ENCODE measurements around the gene CACNA1I.

The CACNA1I gene

GRCh38 chr22:39661842-39662685 lies 91.5 kb downstream of the CACNA1I start:
- Histone ChIP-seq H3K27ac (ENCODE audit: low read length) (no peak overlapping the region), H3K9me3 (ENCODE audit: control insufficient read depth in 2 of 2, low read length in 2 of 2) (peaks cover 0 to under 1% of the 10 kb centered on the region in 2 donors), H3K9ac (ENCODE audit: low read length in 2 of 2) (no peak overlapping the region), H3K36me3 (ENCODE audit: control insufficient read depth in 2 of 2, insufficient read depth in 2 of 2, low read length in 2 of 2) (no peaks in the 10 kb centered on the region), H3K4me3 (ENCODE audit: low read length in 2 of 2) (no peak overlapping the region), H3K4me1 (ENCODE audit: control insufficient read depth, insufficient read depth, low read length) (peaks cover 13% of the 10 kb centered on the region), H3K27me3 (ENCODE audit: control insufficient read depth in 1 of 2, insufficient read depth in 2 of 2, low read length in 2 of 2) (peaks cover 64 to 65% of the 10 kb centered on the region in 2 donors)

- Histone ChIP-seq H3K4me3 (ENCODE audit: low read length in 2 of 2) (no peak overlapping the region), H3K9ac (ENCODE audit: low read length in 2 of 2) (no peak overlapping the region), H3K27ac (ENCODE audit: low read length) (no peak overlapping the region), H3K27me3 (ENCODE audit: control insufficient read depth in 1 of 2, insufficient read depth in 2 of 2, low read length in 2 of 2) (peaks cover 58 to 59% of the 10 kb centered on the region in 2 donors), H3K9me3 (ENCODE audit: control insufficient read depth in 2 of 2, low read length in 2 of 2) (peaks cover 0 to 5% of the 10 kb centered on the region in 2 donors), H3K4me1 (ENCODE audit: control insufficient read depth, insufficient read depth, low read length) (peaks cover 13% of the 10 kb centered on the region), H3K36me3 (ENCODE audit: control insufficient read depth in 2 of 2, insufficient read depth in 2 of 2, low read length in 2 of 2) (no peaks in the 10 kb centered on the region)
Measured at GRCh38 chr22:39662686-39663052, 92.1 kb downstream of the CACNA1I start.

GRCh38 chr22:39663751-39664150 lies 93.2 kb downstream of the CACNA1I start:
- H3K27me3 ChIP-seq (ENCODE audit: control insufficient read depth in 1 of 2, insufficient read depth in 2 of 2, low read length in 2 of 2), result peaks cover 55 to 57% of the 10 kb centered on the region in 2 donors

GRCh38 chr22:39664485-39665200 lies 94.1 kb downstream of the CACNA1I start:
- Histone ChIP-seq H3K9me3 (ENCODE audit: control insufficient read depth in 2 of 2, low read length in 2 of 2) (peaks cover 0 to 15% of the 10 kb centered on the region in 2 donors), H3K9ac (ENCODE audit: low read length in 2 of 2) (no peak overlapping the region), H3K27me3 (ENCODE audit: control insufficient read depth in 1 of 2, insufficient read depth in 2 of 2, low read length in 2 of 2) (peaks cover 49 to 50% of the 10 kb centered on the region in 2 donors), H3K4me3 (ENCODE audit: low read length in 2 of 2) (no peak overlapping the region), H3K27ac (ENCODE audit: low read length) (no peak overlapping the region), H3K4me1 (ENCODE audit: control insufficient read depth, insufficient read depth, low read length) (peaks cover 13% of the 10 kb centered on the region), H3K36me3 (ENCODE audit: control insufficient read depth in 2 of 2, insufficient read depth in 2 of 2, low read length in 2 of 2) (no peaks in the 10 kb centered on the region)

More at GRCh38 chr22:39663751-39664150, 93.2 kb downstream of the CACNA1I start:
- Histone ChIP-seq H3K4me3 (ENCODE audit: low read length in 2 of 2) (no peak overlapping the region), H3K9ac (ENCODE audit: low read length in 2 of 2) (no peak overlapping the region), H3K9me3 (ENCODE audit: control insufficient read depth in 2 of 2, low read length in 2 of 2) (peaks cover 0 to 13% of the 10 kb centered on the region in 2 donors), H3K27ac (ENCODE audit: low read length) (no peak overlapping the region), H3K4me1 (ENCODE audit: control insufficient read depth, insufficient read depth, low read length) (peaks cover 13% of the 10 kb centered on the region), H3K36me3 (ENCODE audit: control insufficient read depth in 2 of 2, insufficient read depth in 2 of 2, low read length in 2 of 2) (no peaks in the 10 kb centered on the region)

- Histone ChIP-seq H3K27ac (ENCODE audit: low read length) (no peak overlapping the region), H3K27me3 (ENCODE audit: control insufficient read depth in 1 of 2, insufficient read depth in 2 of 2, low read length in 2 of 2) (peaks cover 44 to 45% of the 10 kb centered on the region in 2 donors), H3K9ac (ENCODE audit: low read length in 2 of 2) (no peak overlapping the region), H3K4me3 (ENCODE audit: low read length in 2 of 2) (no peak overlapping the region), H3K36me3 (ENCODE audit: control insufficient read depth in 2 of 2, insufficient read depth in 2 of 2, low read length in 2 of 2) (no peaks in the 10 kb centered on the region), H3K9me3 (ENCODE audit: control insufficient read depth in 2 of 2, low read length in 2 of 2) (peaks cover 0 to 20% of the 10 kb centered on the region in 2 donors), H3K4me1 (ENCODE audit: control insufficient read depth, insufficient read depth, low read length) (peaks cover 13% of the 10 kb centered on the region)
Measured at GRCh38 chr22:39665229-39665628, 94.7 kb downstream of the CACNA1I start.

GRCh38 chr22:39665661-39666431 lies 95.3 kb downstream of the CACNA1I start:
- no peak overlapping the region for H3K9ac ChIP-seq (ENCODE audit: low read length in 2 of 2)
- H3K27me3 ChIP-seq (ENCODE audit: control insufficient read depth in 1 of 2, insufficient read depth in 2 of 2, low read length in 2 of 2), result peaks cover 38 to 39% of the 10 kb centered on the region in 2 donors

GRCh38 chr22:39666495-39666894 lies 95.9 kb downstream of the CACNA1I start:
- no peak overlapping the region for H3K4me3 ChIP-seq (ENCODE audit: low read length in 2 of 2)
- peaks cover 31 to 33% of the 10 kb centered on the region in 2 donors for H3K27me3 ChIP-seq (ENCODE audit: control insufficient read depth in 1 of 2, insufficient read depth in 2 of 2, low read length in 2 of 2)
- no peak overlapping the region for H3K9ac ChIP-seq (ENCODE audit: low read length in 2 of 2)
- no peaks in the 10 kb centered on the region for H3K36me3 ChIP-seq (ENCODE audit: control insufficient read depth in 2 of 2, insufficient read depth in 2 of 2, low read length in 2 of 2)
- H3K27ac ChIP-seq (ENCODE audit: low read length), result no peak overlapping the region
- H3K9me3 ChIP-seq (ENCODE audit: control insufficient read depth in 2 of 2, low read length in 2 of 2), result peaks cover 3 to 32% of the 10 kb centered on the region in 2 donors
- H3K4me1 ChIP-seq (ENCODE audit: control insufficient read depth, insufficient read depth, low read length), result peaks cover 10% of the 10 kb centered on the region

More at GRCh38 chr22:39665661-39666431, 95.3 kb downstream of the CACNA1I start:
- H3K27ac ChIP-seq (ENCODE audit: low read length), result no peak overlapping the region
- peaks cover 13% of the 10 kb centered on the region for H3K4me1 ChIP-seq (ENCODE audit: control insufficient read depth, insufficient read depth, low read length)
- H3K36me3 ChIP-seq (ENCODE audit: control insufficient read depth in 2 of 2, insufficient read depth in 2 of 2, low read length in 2 of 2), result no peaks in the 10 kb centered on the region
- H3K9me3 ChIP-seq (ENCODE audit: control insufficient read depth in 2 of 2, low read length in 2 of 2), result peaks cover 0 to 26% of the 10 kb centered on the region in 2 donors
- H3K4me3 ChIP-seq (ENCODE audit: low read length in 2 of 2), result no peak overlapping the region

GRCh38 chr22:39666926-39667325 lies 96.4 kb downstream of the CACNA1I start:
- Histone ChIP-seq H3K27me3 (ENCODE audit: control insufficient read depth in 1 of 2, insufficient read depth in 2 of 2, low read length in 2 of 2) (peaks cover 28 to 29% of the 10 kb centered on the region in 2 donors), H3K4me1 (ENCODE audit: control insufficient read depth, insufficient read depth, low read length) (peaks cover 6% of the 10 kb centered on the region), H3K9ac (ENCODE audit: low read length in 2 of 2) (no peak overlapping the region), H3K36me3 (ENCODE audit: control insufficient read depth in 2 of 2, insufficient read depth in 2 of 2, low read length in 2 of 2) (no peaks in the 10 kb centered on the region), H3K4me3 (ENCODE audit: low read length in 2 of 2) (no peak overlapping the region), H3K27ac (ENCODE audit: low read length) (no peak overlapping the region), H3K9me3 (ENCODE audit: control insufficient read depth in 2 of 2, low read length in 2 of 2) (peaks cover 6 to 33% of the 10 kb centered on the region in 2 donors)

GRCh38 chr22:39669432-39669831 lies 98.9 kb downstream of the CACNA1I start:
- Histone ChIP-seq H3K27me3 (ENCODE audit: control insufficient read depth in 1 of 2, insufficient read depth in 2 of 2, low read length in 2 of 2) (peaks cover 4 to 13% of the 10 kb centered on the region in 2 donors), H3K4me3 (ENCODE audit: low read length in 2 of 2) (no peak overlapping the region)

GRCh38 chr22:39671936-39672335 lies 101.4 kb downstream of the CACNA1I start:
- no peak overlapping the region for H3K27ac ChIP-seq (ENCODE audit: low read length)
- peaks cover 0 to 14% of the 10 kb centered on the region in 2 donors for H3K27me3 ChIP-seq (ENCODE audit: control insufficient read depth in 1 of 2, insufficient read depth in 2 of 2, low read length in 2 of 2)
- H3K36me3 ChIP-seq (ENCODE audit: control insufficient read depth in 2 of 2, insufficient read depth in 2 of 2, low read length in 2 of 2), result no peaks in the 10 kb centered on the region
- H3K4me3 ChIP-seq (ENCODE audit: low read length in 2 of 2), result no peak overlapping the region
- H3K4me1 ChIP-seq (ENCODE audit: control insufficient read depth, insufficient read depth, low read length), result no peaks in the 10 kb centered on the region
- H3K9me3 ChIP-seq (ENCODE audit: control insufficient read depth in 2 of 2, low read length in 2 of 2), result peaks cover 12 to 53% of the 10 kb centered on the region in 2 donors
- H3K9ac ChIP-seq (ENCODE audit: low read length in 2 of 2), result no peak overlapping the region

More at GRCh38 chr22:39669432-39669831, 98.9 kb downstream of the CACNA1I start:
- peaks cover 12 to 53% of the 10 kb centered on the region in 2 donors for H3K9me3 ChIP-seq (ENCODE audit: control insufficient read depth in 2 of 2, low read length in 2 of 2)
- no peak overlapping the region for H3K27ac ChIP-seq (ENCODE audit: low read length)
- no peaks in the 10 kb centered on the region for H3K36me3 ChIP-seq (ENCODE audit: control insufficient read depth in 2 of 2, insufficient read depth in 2 of 2, low read length in 2 of 2)
- no peaks in the 10 kb centered on the region for H3K4me1 ChIP-seq (ENCODE audit: control insufficient read depth, insufficient read depth, low read length)
- H3K9ac ChIP-seq (ENCODE audit: low read length in 2 of 2), result no peak overlapping the region

All from stomach smooth muscle (tissue), 2 donors.